Subcutaneous adipose tissue (tissue), 4 donors: ENCODE data around the gene ENDOG. TPM values are rescaled to one million over a fixed set of nuclear protein-coding genes. Genes with fewer than 3 reads are reported as not detected.

Experiments
- total RNA-seq, 4 donors: library from RNA; depleted of rRNA; stranded (reverse); fragments of >200 nt; gene quantifications; one replicate each; pipeline ENCODE4 v1.1.0, GENCODE V29; 2016
- TF ChIP-seq, protein P1 (sequence below): fragments of 450-650 bp; IDR thresholded peaks from one replicate; pipeline ENCODE4 v1.5.1; 2016; ENCODE audit warnings: low read depth, mild to moderate bottlenecking, control low read depth, antibody characterized with exemption, moderate library complexity

The ENDOG gene
- total RNA-seq, 4 donors from 2014 or later, result 12.1 to 29.8 (median 19.9) TPM

DNA sequence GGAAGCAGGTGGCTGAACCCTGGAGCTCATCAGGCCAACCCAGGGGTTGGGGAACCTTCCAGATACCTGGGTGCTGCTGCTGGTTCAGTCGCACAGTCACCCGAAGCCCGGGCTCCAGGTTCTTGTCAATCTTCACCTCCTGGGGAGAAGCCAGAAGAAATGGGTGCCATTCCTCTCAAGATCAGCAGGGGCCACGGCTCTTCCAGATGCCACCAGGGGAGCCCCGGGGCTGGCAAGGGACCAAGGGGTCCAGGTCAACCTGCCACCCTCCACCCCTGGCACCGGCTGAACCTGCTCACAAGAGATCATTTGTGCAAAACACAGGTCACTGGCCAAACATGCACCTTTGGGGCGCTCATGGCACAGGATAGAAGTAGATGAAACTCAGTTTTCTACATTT is 6.6 kb downstream of the ENDOG start:
- TF ChIP-seq, protein P1, sequence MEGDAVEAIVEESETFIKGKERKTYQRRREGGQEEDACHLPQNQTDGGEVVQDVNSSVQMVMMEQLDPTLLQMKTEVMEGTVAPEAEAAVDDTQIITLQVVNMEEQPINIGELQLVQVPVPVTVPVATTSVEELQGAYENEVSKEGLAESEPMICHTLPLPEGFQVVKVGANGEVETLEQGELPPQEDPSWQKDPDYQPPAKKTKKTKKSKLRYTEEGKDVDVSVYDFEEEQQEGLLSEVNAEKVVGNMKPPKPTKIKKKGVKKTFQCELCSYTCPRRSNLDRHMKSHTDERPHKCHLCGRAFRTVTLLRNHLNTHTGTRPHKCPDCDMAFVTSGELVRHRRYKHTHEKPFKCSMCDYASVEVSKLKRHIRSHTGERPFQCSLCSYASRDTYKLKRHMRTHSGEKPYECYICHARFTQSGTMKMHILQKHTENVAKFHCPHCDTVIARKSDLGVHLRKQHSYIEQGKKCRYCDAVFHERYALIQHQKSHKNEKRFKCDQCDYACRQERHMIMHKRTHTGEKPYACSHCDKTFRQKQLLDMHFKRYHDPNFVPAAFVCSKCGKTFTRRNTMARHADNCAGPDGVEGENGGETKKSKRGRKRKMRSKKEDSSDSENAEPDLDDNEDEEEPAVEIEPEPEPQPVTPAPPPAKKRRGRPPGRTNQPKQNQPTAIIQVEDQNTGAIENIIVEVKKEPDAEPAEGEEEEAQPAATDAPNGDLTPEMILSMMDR, result no peak

DNA sequence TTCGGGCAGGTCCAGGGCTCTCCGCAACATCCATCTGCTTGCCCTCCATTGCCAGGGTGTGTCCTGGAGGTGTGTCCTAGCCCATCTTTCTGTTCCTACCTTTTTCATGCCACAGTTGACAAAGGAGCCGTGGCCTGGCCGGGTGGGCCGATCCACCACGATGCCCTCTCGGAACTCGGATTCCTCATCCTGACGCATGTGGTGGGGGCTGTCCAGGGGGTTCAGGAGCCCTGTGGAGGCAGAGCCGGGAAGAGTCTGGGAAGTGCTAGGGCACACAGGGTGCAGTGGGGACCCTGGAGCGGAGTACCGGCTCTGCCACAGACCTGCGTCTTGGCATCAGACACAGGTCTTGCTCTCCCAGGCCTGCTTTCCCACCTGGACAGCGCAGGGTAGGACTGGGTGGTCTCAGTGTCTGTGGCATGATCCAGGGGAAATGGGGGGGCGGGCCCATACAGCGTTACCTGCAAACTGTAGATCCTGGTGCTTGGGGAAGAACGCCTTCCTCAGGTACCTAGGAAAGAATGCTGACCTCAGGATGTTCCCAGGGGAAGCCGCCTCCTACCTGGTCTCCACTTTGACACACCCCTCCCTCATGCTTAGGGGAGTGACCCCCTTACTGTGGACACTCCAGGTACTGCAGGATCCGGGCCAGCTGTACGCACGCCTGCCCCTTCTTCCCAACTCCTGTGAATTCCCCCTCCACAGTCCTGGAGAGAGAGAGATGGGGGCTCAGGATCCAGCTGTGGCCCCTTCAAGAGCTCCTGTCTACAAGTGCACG is 7.8 kb downstream of the ENDOG start:
- TF ChIP-seq, protein P1, result no peak

DNA sequence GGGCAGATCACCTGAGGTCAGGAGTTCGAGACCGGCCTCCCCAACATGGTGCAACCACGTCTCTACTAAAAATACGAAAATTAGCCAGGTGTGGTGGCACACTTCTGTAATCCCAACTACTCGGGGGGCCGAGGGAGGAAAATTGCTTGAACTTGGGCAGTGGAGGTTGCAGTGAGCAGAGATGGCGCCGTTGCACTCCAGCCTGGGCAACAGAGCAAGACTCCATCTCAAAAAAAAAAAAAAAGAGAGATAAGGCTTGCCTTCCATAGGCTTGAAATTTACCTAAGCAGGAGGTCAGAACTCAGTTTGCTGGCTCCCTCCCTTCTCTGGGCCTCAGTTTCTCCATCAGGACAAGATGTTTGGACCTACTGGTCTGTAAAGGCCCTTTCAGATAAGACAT is 10.0 kb downstream of the ENDOG start:
- TF ChIP-seq, protein P1, result no peak

DNA sequence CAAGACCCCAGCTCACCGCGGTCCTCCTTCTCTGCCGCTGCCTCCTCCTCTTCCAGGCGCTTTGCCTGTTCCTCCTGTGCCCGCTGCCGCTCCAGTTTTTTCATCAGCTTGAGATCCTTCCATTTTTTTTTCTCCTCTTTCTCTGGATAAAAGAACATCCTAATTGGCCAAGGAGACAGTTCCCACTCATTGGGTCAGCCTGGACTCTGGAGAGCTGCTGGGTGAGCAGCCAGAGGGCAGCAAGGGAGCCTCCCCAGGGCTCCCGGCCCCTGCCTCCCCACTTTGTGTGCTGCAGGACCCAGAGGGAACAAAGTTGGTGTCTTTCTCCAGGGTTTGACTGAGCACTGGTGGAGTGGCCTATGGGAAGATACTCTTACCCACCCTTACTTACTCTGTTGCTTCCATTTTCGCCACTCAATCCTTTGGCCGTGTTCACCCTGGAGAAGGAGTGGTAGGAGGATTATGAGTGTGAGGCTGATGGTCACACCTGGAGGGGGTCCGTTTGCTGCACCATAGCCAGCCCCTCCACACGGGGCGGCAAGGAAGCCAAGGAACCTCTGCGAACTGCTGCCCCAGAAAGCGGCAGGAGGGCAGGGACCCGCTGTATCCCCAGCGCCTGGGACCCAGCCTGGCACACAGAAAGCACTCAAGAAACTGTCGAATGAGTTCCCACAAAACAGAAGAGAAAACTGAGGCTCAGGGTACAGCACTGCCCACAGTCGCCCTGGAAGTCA is 10.6 kb downstream of the ENDOG start:
- TF ChIP-seq, protein P1, result no peak

DNA sequence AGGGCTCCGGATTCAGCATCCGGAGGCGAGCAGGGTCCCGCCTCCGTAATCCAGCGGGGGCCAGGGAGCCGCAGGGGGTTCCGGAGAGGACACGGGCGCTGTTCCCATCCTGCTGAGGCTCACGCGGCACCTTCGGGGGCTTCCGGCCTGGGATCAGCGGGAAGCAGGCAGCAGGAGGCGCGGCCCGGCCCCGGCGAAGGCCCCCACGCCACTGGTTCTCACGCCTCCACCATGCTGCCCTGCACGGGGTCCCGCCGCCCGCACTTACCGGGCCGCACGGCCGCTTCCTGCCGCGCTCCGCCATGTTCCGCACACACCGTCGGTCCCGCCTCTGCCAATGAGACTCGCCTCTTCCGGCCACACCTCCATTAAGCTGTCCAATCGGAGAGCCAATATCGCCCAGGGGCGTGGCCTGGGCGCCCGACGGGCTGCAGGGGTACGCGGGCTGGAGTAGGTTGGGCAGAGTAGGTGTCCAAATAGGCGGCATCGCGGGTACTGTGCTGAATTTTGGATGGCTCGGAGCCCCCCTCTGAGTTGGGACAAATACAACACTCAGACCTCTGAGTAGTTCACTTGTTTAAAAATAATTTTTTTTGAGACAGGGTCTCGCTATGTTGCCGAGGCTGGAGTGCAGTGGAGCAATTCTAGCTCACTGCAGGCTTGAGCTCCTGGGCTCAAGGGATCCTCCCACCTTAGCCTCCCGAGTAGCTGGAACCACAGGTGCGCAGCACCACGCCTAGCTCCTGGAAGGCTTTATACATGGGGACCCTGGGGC is 11.4 kb downstream of the ENDOG start, which contains the start of gene SPOUT1:
Gene SPOUT1 (minus strand): TSS at position 318 of the 775 bp plus-strand sequence. CDS start 14 bp downstream, at position 304.
- TF ChIP-seq, protein P1, result no peak

DNA sequence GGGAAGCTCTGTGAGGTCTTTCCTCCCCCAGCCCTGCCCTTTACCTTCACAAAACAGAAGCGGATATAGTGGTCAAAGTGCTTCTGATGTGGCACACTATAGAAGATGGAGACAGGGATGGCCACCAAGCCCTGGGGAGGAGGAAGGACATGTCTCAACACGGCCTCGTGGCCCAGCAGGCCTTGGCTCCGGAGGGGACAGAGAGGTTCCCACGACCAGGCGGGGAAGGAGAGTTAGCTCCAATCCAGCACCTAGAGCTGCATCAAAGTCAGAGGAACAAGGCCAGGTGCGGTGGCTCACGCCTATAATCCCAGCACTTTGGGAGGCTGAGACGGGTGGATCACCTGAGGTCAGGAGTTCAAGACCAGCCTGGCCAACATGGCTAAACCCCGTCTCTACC is 15.4 kb downstream of the ENDOG start:
- TF ChIP-seq, protein P1, result no peak
